ENCODE data around the gene AP3S2.

The AP3S2 gene

DNA sequence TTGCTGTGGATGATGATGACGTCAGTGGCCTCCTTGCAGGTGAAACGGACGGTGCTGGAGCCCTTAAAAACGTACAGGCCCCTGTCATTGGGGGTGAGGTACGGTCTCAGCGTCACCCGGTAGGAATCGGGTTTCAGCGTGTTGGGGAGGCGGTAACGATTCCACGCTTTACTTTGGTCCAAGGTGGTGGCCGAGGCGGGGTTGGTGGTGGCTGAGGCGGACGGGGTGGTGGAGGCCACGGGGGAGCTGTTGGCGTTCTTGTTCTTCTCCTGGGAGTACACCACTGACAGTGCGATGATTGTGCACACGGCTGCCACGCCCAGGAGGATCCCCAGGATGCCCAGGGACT, 87.6 kb downstream of the AP3S2 start:
- Histone ChIP-seq H3K27ac (ENCODE audit: low read depth, low read length) (no peak overlapping the region), H4K20me1 (ENCODE audit: low read depth, low read length) (no peaks in the 10 kb centered on the region), H3K4me2 (ENCODE audit: low read depth, low read length, poor library complexity, severe bottlenecking) (no peak overlapping the region), H3F3A (ENCODE audit: insufficient read depth) (no peaks in the 10 kb centered on the region), H3K36me3 (ENCODE audit: low read length) (no peaks in the 10 kb centered on the region), H3K9ac (ENCODE audit: low read length) (no peak overlapping the region), H2AFZ (ENCODE audit: low read depth, low read length, severe bottlenecking) (no peak overlapping the region), H3K9me2 (replicated peaks; ENCODE audit: insufficient read depth, low read length) (no peaks in the 10 kb centered on the region), H3K27me3 (ENCODE audit: low read length) (no peaks in the 10 kb centered on the region), H3K79me2 (ENCODE audit: insufficient read depth, low read length) (no peaks in the 10 kb centered on the region), H3K4me3 (ENCODE audit: insufficient read depth, low read length, poor library complexity, severe bottlenecking) (no peak overlapping the region), H3K9me3 (ENCODE audit: insufficient read depth, low read length) (no peaks in the 10 kb centered on the region)
- TF ChIP-seq, protein P1, sequence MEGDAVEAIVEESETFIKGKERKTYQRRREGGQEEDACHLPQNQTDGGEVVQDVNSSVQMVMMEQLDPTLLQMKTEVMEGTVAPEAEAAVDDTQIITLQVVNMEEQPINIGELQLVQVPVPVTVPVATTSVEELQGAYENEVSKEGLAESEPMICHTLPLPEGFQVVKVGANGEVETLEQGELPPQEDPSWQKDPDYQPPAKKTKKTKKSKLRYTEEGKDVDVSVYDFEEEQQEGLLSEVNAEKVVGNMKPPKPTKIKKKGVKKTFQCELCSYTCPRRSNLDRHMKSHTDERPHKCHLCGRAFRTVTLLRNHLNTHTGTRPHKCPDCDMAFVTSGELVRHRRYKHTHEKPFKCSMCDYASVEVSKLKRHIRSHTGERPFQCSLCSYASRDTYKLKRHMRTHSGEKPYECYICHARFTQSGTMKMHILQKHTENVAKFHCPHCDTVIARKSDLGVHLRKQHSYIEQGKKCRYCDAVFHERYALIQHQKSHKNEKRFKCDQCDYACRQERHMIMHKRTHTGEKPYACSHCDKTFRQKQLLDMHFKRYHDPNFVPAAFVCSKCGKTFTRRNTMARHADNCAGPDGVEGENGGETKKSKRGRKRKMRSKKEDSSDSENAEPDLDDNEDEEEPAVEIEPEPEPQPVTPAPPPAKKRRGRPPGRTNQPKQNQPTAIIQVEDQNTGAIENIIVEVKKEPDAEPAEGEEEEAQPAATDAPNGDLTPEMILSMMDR (IDR thresholded peaks at IDR 0.05; ENCODE audit: insufficient read depth, low read length, poor library complexity, severe bottlenecking): no peak
- TF ChIP-seq EZH2phosphoT487 (conservative IDR thresholded peaks at IDR 0.05; ENCODE audit: low read length): no peak

DNA sequence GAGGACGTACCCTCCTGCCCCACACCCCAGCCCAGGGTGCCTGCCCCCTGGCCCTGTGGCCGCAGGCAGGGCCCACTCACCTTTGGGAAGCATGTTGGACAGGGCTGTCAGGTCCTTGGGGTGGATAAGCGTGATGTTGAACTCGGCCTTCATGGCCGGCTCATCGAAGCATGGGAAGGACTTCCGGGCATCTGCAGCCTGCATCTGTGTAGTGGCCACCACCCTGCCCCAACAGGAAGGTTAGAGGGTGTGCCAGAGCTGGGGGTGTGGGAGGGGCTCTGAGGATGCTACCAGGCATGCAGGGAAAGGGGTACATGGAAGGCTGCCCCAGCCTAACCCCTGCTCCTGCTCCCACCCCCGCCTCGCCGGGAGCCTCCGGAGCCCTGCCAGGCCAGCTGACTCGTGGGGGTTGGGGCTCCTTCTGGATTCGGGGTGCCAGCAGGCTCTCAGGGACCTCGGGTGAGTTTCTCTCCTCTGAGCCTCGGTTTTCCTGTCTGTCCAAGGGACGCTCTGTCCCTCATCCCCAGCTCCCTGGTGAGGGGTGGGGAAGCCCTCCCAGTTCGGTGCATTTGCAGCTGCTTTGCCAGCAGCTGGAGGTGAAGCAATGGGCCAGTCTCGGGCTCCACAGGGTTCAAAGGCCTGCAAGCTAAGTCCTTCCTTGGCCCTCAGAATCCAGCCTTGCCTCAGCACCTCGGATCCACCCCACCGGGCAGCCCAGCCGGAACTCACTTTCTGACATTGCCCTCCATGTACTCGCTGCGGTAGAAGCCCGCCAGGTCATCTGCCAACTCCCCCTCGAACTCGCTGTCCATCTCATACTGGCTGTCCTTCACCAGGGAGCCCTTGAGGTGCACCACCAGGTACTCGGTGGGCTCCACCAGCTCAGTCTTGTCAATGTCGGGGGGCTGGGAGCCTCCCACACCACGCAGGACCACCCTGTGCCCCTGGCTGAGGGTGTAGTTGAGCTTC, 88.3 kb downstream of the AP3S2 start:
- H2AFZ ChIP-seq (ENCODE audit: low read depth, low read length, severe bottlenecking): no peak overlapping the region
- H3K36me3 ChIP-seq (ENCODE audit: low read length): no peaks in the 10 kb centered on the region
- H3K4me3 ChIP-seq (ENCODE audit: insufficient read depth, low read length, poor library complexity, severe bottlenecking): no peak overlapping the region
- no peaks in the 10 kb centered on the region for H3K79me2 ChIP-seq (ENCODE audit: insufficient read depth, low read length)
- H3K9ac ChIP-seq (ENCODE audit: low read length): no peak overlapping the region
- H3K4me2 ChIP-seq (ENCODE audit: low read depth, low read length, poor library complexity, severe bottlenecking): no peak overlapping the region
- no peaks in the 10 kb centered on the region for H4K20me1 ChIP-seq (ENCODE audit: low read depth, low read length)
- no peaks in the 10 kb centered on the region for H3K9me3 ChIP-seq (ENCODE audit: insufficient read depth, low read length)
- H3K27ac ChIP-seq (ENCODE audit: low read depth, low read length): no peak overlapping the region
- H3K27me3 ChIP-seq (ENCODE audit: low read length): no peaks in the 10 kb centered on the region
- TF ChIP-seq, protein P1 (IDR thresholded peaks at IDR 0.05; ENCODE audit: insufficient read depth, low read length, poor library complexity, severe bottlenecking): no peak
- no peak for TF ChIP-seq EZH2phosphoT487 (conservative IDR thresholded peaks at IDR 0.05; ENCODE audit: low read length)
- no peaks in the 10 kb centered on the region for H3F3A ChIP-seq (ENCODE audit: insufficient read depth)
- no peaks in the 10 kb centered on the region for H3K9me2 ChIP-seq (replicated peaks; ENCODE audit: insufficient read depth, low read length)

DNA sequence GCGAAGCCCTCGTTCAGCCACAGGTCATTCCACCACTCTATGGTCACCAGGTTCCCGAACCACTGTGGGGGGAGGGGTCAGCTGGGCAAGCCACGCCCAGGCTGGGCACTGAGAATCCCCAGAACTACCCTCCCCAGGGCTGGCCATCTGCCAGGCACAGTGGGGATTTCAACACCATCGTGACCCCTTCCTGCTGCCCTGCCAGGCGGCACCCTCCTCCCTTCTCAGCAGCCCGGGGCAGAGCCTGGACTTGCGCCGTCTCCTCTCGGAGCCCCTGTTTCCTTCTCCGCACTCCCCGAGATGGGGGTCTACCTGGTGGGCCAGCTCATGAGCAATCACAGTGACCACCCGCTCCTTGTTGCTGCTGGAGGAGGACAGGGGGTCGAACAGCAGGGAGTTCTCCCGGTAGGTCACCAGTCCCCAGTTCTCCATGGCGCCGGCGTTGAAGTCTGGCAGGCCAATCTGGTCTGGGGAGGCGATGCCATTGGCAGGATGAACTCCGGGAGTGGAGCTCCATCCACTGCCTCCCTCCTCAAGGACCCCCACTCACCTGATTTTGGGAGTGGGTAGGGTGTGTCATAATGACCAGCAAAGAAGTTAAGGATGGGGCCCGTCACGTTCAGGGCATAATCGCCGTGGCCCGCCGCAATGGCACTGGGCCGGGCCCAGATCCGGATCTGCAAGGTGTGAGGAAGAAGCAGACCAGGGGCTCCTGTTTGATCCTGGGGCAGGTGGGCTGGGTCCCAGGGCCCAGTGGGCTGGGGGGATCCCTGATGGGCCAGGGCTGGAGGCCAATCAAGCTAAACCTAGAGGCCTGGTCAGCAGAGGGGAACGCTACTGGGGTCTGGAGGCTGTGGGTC, 89.6 kb downstream of the AP3S2 start:
- TF ChIP-seq, protein P1 (IDR thresholded peaks at IDR 0.05; ENCODE audit: insufficient read depth, low read length, poor library complexity, severe bottlenecking): no peak
- TF ChIP-seq EZH2phosphoT487 (conservative IDR thresholded peaks at IDR 0.05; ENCODE audit: low read length): no peak
- Histone ChIP-seq H3F3A (ENCODE audit: insufficient read depth) (no peaks in the 10 kb centered on the region), H3K9ac (ENCODE audit: low read length) (no peak overlapping the region), H2AFZ (ENCODE audit: low read depth, low read length, severe bottlenecking) (no peak overlapping the region), H3K79me2 (ENCODE audit: insufficient read depth, low read length) (no peaks in the 10 kb centered on the region), H3K27ac (ENCODE audit: low read depth, low read length) (no peak overlapping the region), H3K4me3 (ENCODE audit: insufficient read depth, low read length, poor library complexity, severe bottlenecking) (no peak overlapping the region), H3K36me3 (ENCODE audit: low read length) (no peaks in the 10 kb centered on the region), H3K4me2 (ENCODE audit: low read depth, low read length, poor library complexity, severe bottlenecking) (no peak overlapping the region), H3K9me2 (replicated peaks; ENCODE audit: insufficient read depth, low read length) (no peaks in the 10 kb centered on the region), H3K9me3 (ENCODE audit: insufficient read depth, low read length) (no peaks in the 10 kb centered on the region), H3K27me3 (ENCODE audit: low read length) (no peaks in the 10 kb centered on the region), H4K20me1 (ENCODE audit: low read depth, low read length) (no peaks in the 10 kb centered on the region)
